Measurements from ENCODE around the gene CIB4.

CIB4 gene

GRCh38 chr2:26619521-26619951 lies 21.6 kb downstream of the CIB4 start:
- DNase-seq, result no peak

GRCh38 chr2:26619096-26619495 lies 22.1 kb downstream of the CIB4 start:
- DNase-seq, result no peak

- no peak for DNase-seq
Observed at GRCh38 chr2:26618611-26619010, 22.6 kb downstream of the CIB4 start.

GRCh38 chr2:26617588-26618083 lies 23.5 kb downstream of the CIB4 start:
- DNase-seq, result no peak

GRCh38 chr2:26616706-26617587 lies 24.2 kb downstream of the CIB4 start:
- no peak for DNase-seq

- no peak for DNase-seq
Observed at GRCh38 chr2:26615860-26616705, 25.1 kb downstream of the CIB4 start.

- no peak for DNase-seq
Observed at GRCh38 chr2:26615336-26615859, 25.8 kb downstream of the CIB4 start.

GRCh38 chr2:26614216-26615138 lies 26.7 kb downstream of the CIB4 start:
- no peak for DNase-seq

- no peak for DNase-seq
Observed at GRCh38 chr2:26613241-26614215, 27.6 kb downstream of the CIB4 start.

GRCh38 chr2:26612522-26613240 lies 28.5 kb downstream of the CIB4 start:
- DNase-seq, result no peak

GRCh38 chr2:26612034-26612433 lies 29.1 kb downstream of the CIB4 start:
- DNase-seq, result no peak

GRCh38 chr2:26610504-26611335 lies 30.4 kb downstream of the CIB4 start:
- no peak for DNase-seq

GRCh38 chr2:26609839-26610277 lies 31.3 kb downstream of the CIB4 start:
- no peak for DNase-seq

- DNase-seq, result no peak
Observed at GRCh38 chr2:26609205-26609631, 31.9 kb downstream of the CIB4 start.

- no peak for DNase-seq
Observed at GRCh38 chr2:26608557-26608956, 32.6 kb downstream of the CIB4 start.

- DNase-seq, result no peak
Observed at GRCh38 chr2:26607698-26608097, 33.5 kb downstream of the CIB4 start.

- no peak for DNase-seq
Observed at GRCh38 chr2:26606847-26607190, 34.3 kb downstream of the CIB4 start.

GRCh38 chr2:26605999-26606846 lies 34.9 kb downstream of the CIB4 start:
- DNase-seq, result no peak

Measured in cortex of kidney (tissue), 1 donor.